Stimulated activated naive B cell treated with anti-CD40 and anti-IgM and Interleukin-4, amounts not matched to agents 10 μg/mL and 1 μg/mL and 100 μg/mL, for 72 hours (primary cell): ENCODE results near the gene SPON2.
A peak's percentile ranks its signal among the peaks of the same experiment; 100 is the strongest.

ENCODE experiments used
- ATAC-seq, 2 donors: fragments of 150-1000 bp; cut with Tn5 transposase; replicated peaks; 2 replicates each; pipeline ENCODE4 v1.10.0; 2021; ENCODE audit warnings: moderate library complexity in 1 of 2
- DNase-seq: peaks from one replicate; pipeline ENCODE4 v3.0.0; 2021
- H3K27ac Mint-ChIP-seq: one replicate; pipeline ENCODE4 v1.8.0; 2022; ENCODE audit warnings: mild to moderate bottlenecking, mixed read lengths
- H3K27me3 Mint-ChIP-seq, 2 donors: one replicate each; pipeline ENCODE4 v1.8.0; 2022; ENCODE audit warnings: mixed read lengths in 2 of 2
- H3K36me3 Mint-ChIP-seq, 2 donors: one replicate each; pipeline ENCODE4 v1.8.0; 2022; ENCODE audit warnings: mixed read lengths in 2 of 2, mild to moderate bottlenecking in 1 of 2
- H3K4me1 Mint-ChIP-seq, 2 donors: one replicate each; pipeline ENCODE4 v1.8.0; 2022; ENCODE audit warnings: mixed read lengths in 2 of 2, mild to moderate bottlenecking in 1 of 2
- H3K4me3 Mint-ChIP-seq, 2 donors: one replicate each; pipeline ENCODE4 v1.8.0; 2022; ENCODE audit warnings: mild to moderate bottlenecking in 2 of 2, mixed read lengths in 2 of 2, moderate library complexity in 1 of 2
- H3K9me3 Mint-ChIP-seq, 2 donors: one replicate each; pipeline ENCODE4 v1.8.0; 2022; ENCODE audit warnings: mixed read lengths in 2 of 2, mild to moderate bottlenecking in 1 of 2

SPON2 gene

DNA sequence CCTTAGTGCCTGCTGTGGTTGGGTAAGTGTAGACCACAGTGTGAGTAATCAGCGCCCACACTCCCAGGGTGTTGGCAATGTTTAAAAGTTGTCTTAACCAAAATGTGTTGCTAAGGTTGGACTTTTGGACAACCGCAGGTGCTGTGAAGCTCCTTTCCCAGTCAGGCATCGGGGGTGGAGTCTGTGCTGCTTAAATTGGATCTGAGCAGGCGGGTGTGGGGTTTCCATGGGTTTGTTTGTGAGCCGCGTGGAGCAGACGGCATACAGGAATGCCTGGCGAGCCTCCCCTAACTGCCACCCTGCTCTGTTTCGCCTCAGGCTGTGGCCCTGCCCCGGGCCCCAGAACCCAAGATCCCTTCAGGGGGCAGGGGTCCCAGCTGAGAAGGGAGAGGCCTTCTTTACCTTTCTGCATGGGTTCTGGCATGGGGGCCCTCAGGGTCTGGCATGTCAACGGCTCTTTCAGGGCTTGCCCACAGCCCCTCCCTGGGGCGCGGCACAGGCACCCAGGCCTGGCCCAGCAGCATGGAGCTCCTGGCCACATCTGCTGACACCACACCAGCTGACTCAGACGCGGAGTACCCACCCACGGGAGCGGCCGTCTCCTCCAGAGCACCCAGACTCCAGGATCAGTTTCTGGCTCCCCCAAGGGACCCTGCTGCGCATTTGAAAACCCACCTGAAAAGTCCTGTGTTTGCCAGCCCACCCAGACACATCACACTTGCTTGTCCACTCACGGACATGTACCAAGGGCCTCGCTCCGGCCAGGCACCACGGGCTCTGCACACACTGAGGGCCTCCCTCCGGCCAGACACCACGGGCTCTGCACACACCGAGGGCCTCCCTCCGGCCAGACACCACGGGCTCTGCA lies 5.1 kb upstream of the SPON2 start:
- Mint-ChIP-seq H3K27me3 (peaks cover 13 to 14% of the 10 kb centered on the region in 2 donors), H3K4me1 (peaks cover 7 to 8% of the 10 kb centered on the region in 2 donors), H3K4me3 (no peak overlapping the region)

DNA sequence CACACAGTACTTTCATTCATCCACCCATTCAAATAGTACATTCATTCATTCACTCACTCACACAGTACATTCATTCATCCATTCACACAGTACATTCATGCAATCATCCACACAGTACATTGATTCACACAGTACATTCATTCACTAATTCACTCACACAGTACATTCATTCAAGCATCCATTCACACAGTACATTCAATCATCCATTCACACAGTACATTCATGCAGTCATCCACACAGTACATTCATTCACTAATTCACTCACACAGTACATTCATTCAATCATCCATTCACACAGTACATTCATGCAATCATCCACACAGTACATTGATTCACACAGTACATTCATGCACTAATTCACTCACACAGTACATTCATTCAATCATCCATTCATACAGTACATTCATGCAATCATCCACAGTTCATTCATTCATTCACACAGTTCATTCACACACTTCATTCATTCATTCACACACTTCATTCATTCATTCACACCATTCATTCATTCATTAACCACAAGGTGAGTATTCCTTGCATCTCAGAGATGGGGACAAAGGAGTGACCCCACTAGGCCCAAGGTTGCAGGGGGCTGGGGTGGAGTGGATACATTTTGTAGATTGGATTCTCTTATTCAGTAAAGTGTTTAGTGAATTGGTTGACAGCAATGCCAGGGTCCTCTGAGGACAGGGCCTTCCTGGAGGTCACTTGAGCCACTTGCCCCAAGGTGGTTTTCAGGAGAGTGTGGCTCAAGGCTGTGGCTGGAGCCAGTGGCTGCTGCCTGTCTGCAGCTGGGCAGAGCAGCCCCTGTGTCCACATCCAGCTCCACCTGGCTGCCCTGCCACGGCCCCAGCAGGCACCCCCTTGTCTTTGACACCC lies 4.3 kb upstream of the SPON2 start:
- peaks cover 15 to 23% of the 10 kb centered on the region in 2 donors for H3K27me3 Mint-ChIP-seq
- DNase-seq (no peak), ATAC-seq (no peak)
- peaks cover 5 to 11% of the 10 kb centered on the region in 2 donors for H3K4me1 Mint-ChIP-seq
- no peak overlapping the region for H3K4me3 Mint-ChIP-seq
- H3K9me3 Mint-ChIP-seq, result peaks cover 8 to 11% of the 10 kb centered on the region in 2 donors
- peaks cover 9 to 18% of the 10 kb centered on the region in 2 donors for H3K36me3 Mint-ChIP-seq
- H3K27ac Mint-ChIP-seq, result no peak overlapping the region

More for the DNA sequence above, 5.1 kb upstream of the SPON2 start:
- DNase-seq, result no peak
- Mint-ChIP-seq H3K27ac (no peak overlapping the region), H3K36me3 (peaks cover 9 to 21% of the 10 kb centered on the region in 2 donors), H3K9me3 (peaks cover 8 to 14% of the 10 kb centered on the region in 2 donors)
- no peak for ATAC-seq

DNA sequence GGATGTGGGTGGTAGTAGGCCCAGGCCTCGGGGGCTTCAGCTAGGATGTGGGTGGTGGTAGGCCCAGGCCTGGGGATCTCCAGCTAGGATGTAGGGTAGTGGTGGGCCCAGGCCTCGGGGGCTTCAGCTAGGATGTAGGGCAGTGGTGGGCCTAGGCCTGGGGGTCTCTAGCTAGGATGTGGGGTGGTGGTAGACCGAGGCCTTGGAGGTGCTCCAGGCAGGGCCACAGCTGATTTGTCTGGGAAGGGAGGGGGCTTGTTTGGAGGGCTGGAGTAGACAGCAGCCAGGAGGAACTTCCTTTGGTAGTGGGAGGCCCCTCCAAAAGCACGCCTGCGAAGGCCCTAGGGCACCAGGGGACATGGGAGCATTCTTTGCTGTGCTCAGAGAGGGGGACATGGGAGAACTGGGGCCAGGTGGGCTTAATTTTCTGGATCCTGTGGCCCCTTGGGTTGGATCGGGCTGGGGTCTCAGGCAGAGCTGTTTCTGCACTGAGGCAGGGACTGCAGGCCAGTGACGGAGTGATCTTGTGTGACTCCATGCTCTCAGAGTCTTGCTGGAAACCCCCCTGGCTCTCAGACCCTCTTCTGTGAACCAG lies 3.3 kb upstream of the SPON2 start:
- H3K27ac Mint-ChIP-seq, result no peak overlapping the region

DNA sequence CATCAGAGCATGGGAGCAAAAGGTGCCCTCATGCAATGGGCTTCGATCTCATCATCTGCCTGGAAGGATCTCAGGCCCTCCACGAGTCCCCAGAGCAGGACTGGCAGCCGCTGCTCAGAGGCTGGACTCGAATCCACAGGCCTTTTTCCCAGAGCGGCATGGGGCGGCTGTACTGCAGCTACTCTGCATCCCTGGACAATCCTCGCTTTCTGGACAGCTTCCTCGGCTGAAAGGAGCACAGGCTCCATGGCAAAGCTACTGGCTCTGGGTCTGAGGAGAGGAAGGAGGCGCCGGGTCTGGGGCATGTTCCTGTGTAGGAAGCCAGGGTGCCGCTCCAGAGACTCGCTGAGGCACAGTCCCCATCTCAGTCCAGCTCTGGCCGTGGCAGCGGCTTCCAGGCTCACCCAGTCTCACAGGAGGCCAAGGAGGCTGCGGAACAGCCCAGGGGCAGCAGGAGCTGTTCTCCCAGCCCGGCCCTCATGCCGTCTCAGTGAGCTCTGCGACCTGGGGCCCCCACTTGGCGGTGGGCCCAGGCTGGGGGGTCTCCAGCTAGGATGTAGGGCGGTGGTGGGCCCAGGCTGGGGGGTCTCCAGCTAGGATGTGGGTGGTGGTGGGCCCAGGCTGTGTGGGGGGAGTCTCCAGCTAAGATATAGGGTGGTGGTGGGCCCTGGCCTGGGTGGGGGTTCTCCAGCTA lies 2.7 kb upstream of the SPON2 start:
- no peak for ATAC-seq
- Mint-ChIP-seq H3K36me3 (peaks cover 8% of the 10 kb centered on the region in 2 donors), H3K4me1 (peaks cover 10 to 22% of the 10 kb centered on the region in 2 donors), H3K9me3 (peaks cover 0 to 2% of the 10 kb centered on the region in 2 donors), H3K4me3 (no peak overlapping the region), H3K27me3 (peaks cover 24 to 35% of the 10 kb centered on the region in 2 donors), H3K27ac (no peak overlapping the region)
- DNase-seq, result no peak

More for the DNA sequence above, 3.3 kb upstream of the SPON2 start:
- peaks cover 10 to 18% of the 10 kb centered on the region in 2 donors for H3K4me1 Mint-ChIP-seq
- ATAC-seq, result no peak
- peaks cover 9 to 12% of the 10 kb centered on the region in 2 donors for H3K36me3 Mint-ChIP-seq
- H3K4me3 Mint-ChIP-seq, result no peak overlapping the region
- peaks cover 4 to 5% of the 10 kb centered on the region in 2 donors for H3K9me3 Mint-ChIP-seq
- no peak for DNase-seq
- peaks cover 20 to 30% of the 10 kb centered on the region in 2 donors for H3K27me3 Mint-ChIP-seq

DNA sequence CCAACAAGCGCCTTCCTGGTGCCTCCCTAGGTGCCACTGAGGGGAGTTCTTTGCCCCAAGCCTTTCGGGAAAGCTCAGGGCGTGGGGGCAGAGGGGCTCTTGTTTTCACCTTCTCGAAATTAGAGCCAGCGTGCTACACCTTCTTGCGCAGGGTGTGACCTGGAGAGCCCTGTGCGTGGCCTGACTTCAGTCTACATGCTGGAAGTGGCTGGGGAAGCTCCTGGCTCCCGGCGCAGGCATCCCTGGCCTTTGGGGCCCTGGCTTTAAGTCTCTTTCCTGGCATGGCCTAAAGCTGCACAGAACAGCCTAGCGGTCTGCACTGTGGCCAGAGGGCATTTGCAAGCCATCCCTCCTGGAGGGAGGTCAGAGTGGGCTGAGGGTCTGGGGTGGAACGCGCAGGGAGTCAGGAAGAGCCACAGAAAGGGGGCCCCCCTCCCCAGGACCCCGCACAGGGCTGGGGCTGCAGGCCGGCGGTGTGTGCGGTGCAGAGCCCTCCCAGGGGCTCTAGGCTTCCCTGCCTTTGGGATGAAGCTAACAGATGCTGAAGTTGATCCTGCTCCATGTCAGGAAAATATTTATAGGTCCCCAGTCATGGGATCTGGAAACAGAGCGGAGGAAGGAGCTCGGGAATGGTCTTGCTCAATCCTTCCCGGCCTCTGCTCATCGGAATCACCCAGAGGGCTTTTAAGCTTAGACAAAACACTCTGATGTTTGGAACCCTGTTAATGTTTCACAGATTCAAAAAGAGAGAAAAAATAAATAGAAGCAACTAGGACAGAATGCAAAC lies 781 bp upstream of the SPON2 start:
- Mint-ChIP-seq H3K9me3 (no peaks in the 10 kb centered on the region), H3K27ac (peak overlapping the region; percentile 79), H3K4me3 (peak overlapping the region in 1 of 2 donors; percentile 44), H3K4me1 (peaks cover 15 to 29% of the 10 kb centered on the region in 2 donors), H3K36me3 (no peaks in the 10 kb centered on the region), H3K27me3 (peaks cover 21 to 42% of the 10 kb centered on the region in 2 donors)
- ATAC-seq (no peak), DNase-seq (no peak)

DNA sequence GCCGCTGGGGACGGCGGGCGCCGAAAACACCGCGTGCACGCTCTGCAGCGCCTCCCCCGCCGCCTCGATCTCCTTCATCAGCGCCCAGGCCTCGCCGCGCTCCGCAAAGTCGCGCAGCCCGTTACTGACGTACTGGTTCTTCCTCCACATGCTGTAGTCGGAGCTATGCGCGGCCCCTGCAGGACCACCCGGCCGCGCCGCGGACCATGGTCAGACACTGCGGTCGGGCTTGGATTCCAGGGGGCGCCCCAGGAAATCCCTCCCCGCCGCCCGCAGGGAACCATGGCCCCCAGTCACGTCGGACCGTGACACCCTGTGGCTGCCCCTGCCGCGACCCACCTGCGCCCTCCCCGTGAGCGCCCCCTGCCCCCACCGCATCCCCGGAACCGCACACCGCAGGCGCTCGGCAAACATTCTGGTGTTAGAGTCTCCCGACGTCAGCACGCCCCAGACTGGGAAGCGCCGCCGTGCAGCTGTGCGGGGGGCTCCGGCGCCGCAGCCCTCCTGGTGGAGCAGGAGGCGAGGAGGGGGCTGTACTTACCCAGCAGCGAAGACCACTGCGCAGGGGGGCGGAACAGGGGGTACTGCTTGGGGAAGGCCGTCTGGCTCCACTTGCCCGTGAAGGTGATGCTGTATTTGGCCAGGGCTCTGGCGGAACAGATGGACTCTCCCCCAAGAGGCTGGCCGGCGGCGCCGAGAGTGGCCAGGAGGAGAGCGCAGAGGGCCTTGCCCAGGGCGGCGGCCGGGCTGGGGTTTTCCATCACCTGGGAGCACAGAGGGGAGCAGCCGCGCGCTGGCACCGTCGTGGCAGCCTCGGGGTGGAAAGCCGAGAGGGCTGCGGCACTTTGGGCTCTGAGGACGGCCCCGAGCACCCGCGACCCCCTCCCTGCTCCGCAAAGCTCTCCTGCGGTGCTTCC lies 814 bp downstream of the SPON2 start:
- peak overlapping the region; percentile 78 to 85 for H3K4me3 Mint-ChIP-seq
- no peaks in the 10 kb centered on the region for H3K36me3 Mint-ChIP-seq
- no peaks in the 10 kb centered on the region for H3K9me3 Mint-ChIP-seq
- DNase-seq, result no peak
- H3K27me3 Mint-ChIP-seq, result peaks cover 20 to 42% of the 10 kb centered on the region in 2 donors
- peak; percentile 28 to 38 for ATAC-seq
- H3K27ac Mint-ChIP-seq, result peak overlapping the region; percentile 84
- peaks cover 24 to 43% of the 10 kb centered on the region in 2 donors for H3K4me1 Mint-ChIP-seq

DNA sequence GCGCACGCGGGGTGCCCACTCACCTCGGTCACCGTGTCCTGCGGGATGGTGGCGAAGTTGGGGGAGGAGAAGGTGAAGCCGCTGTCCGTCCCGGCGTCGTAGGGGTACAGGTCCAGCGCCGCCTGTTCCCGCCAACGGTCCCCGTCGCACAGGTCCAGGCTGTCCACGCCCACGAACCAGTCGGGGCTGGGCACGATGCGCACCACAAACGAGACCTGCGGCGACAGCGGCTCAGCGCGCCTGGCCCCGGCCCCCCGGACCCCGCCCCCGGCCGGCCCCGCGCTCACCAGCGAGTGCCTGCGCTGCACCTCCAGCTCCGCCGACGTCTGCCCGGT lies 1.4 kb downstream of the SPON2 start:
- Mint-ChIP-seq H3K27me3 (peaks cover 16 to 42% of the 10 kb centered on the region in 2 donors), H3K27ac (no peak overlapping the region)

DNA sequence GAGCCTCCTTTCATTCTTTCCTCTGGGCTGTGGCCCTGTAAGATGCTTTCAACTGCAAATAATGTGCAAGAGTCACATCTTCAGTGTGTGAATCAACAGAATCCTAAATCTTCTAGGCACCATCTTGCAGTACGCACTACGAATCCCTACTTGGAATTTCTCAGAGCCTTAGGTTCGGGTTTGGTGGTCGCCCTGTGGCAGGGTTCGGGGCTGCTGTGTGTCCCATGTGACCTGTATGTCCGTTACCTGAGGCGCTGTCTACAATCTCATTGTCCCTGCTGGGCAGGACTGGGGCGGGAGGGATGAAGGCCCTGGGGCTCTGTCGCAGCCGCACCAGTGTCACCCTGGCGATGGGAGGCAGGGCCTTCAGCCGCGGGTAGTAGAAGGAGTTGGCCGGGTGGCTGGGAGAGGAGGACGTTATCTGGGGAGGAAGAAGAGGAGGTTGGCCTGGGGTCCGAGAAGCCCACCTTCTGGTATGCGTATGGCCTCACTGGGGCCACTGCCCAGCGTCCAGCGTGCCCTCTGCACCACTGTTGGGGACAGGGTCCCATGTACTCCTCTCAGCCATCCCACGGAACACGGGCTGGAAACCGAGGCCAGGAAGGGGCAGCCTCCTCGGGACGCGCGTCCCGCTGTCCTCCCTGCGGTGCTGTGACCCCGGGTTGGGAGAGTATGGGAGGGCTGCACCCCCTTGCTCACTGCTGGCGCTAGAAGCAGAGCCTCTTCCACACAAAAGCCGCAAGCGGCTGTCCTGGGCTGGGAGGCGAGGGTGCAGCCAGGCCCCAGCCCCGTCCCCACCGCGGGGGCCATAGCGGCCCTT lies 2.0 kb downstream of the SPON2 start:
- Mint-ChIP-seq H3K4me3 (peak overlapping the region in 1 of 2 donors; percentile 71), H3K4me1 (peaks cover 22 to 51% of the 10 kb centered on the region in 2 donors), H3K9me3 (no peaks in the 10 kb centered on the region), H3K27ac (peak overlapping the region; percentile 42), H3K36me3 (peaks cover 0 to 2% of the 10 kb centered on the region in 2 donors), H3K27me3 (peaks cover 16 to 39% of the 10 kb centered on the region in 2 donors)
- DNase-seq, result no peak
- no peak for ATAC-seq

More for the DNA sequence above, 1.4 kb downstream of the SPON2 start:
- H3K4me1 Mint-ChIP-seq, result peaks cover 22 to 48% of the 10 kb centered on the region in 2 donors
- peak overlapping the region; percentile 78 to 85 for H3K4me3 Mint-ChIP-seq
- DNase-seq (no peak), ATAC-seq (no peak)
- H3K9me3 Mint-ChIP-seq, result no peaks in the 10 kb centered on the region
- H3K36me3 Mint-ChIP-seq, result peaks cover 0 to under 1% of the 10 kb centered on the region in 2 donors

DNA sequence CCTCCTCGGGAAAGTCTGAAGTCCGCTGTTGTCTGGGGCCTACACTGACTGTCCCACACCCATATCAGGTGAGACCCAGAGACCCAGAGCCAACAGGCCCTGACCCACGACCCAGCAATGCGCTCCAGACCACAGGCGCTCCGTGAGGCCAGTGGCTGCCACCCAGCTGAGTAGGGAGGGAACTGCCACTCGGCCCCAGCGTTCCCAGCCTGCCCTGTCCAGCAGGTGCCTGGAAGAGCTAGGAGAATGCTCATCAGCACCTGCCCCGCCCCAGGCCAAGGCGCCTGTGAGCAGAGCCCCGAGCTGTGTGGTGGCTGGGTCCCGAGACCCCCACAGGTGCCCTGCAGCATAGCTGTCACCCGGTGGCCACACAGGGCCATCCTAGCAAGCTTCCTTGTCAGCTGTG lies 2.7 kb downstream of the SPON2 start:
- no peak overlapping the region for H3K27ac Mint-ChIP-seq

DNA sequence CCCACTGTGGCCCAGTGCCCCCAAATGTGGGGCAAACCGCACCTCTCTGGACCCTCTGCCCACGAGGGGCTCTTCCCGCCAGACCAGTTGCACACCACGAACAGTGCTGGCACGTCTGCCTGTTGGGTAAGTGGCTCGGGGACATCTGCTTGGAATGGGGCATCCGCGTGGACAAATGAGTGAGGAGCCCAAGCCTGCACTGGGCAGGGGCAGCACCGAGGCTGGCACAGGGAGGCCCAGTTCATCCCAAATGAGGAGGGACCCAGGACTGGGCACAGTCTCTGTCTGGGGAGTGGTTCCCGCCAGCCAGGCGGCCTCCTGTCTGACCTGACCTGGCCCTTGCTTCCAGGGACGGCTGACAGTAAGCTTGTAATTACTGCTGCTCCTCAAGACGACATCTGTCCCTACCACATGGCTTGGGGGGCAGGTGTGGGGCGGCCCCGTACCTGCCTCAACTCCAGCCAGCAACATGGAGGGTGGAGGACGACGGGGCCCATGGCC lies 3.2 kb downstream of the SPON2 start:
- DNase-seq, result no peak
- Mint-ChIP-seq H3K4me1 (peaks cover 30 to 61% of the 10 kb centered on the region in 2 donors), H3K27me3 (peaks cover 16 to 36% of the 10 kb centered on the region in 2 donors), H3K4me3 (peak overlapping the region in 1 of 2 donors; percentile 36), H3K9me3 (peaks cover 1 to 3% of the 10 kb centered on the region in 2 donors), H3K27ac (no peak overlapping the region), H3K36me3 (peaks cover 6 to 8% of the 10 kb centered on the region in 2 donors)
- no peak for ATAC-seq

More for the DNA sequence above, 2.7 kb downstream of the SPON2 start:
- ATAC-seq, result no peak
- DNase-seq, result no peak
- Mint-ChIP-seq H3K4me3 (no peak overlapping the region), H3K36me3 (peaks cover 4 to 6% of the 10 kb centered on the region in 2 donors), H3K4me1 (peaks cover 26 to 56% of the 10 kb centered on the region in 2 donors), H3K27me3 (peaks cover 16 to 36% of the 10 kb centered on the region in 2 donors), H3K9me3 (peaks cover 1 to 3% of the 10 kb centered on the region in 2 donors)
